GM12878 (cell line): ENCODE measurements around the gene HORMAD2. TPM values are rescaled to one million over a fixed set of nuclear protein-coding genes. Genes with fewer than 3 reads are reported as not detected.

Experiments
- ATAC-seq: fragments of 200-7000 bp; cut with Tn5 transposase; 3 replicates; pipeline ENCODE4 v1.9.1; 2020; ENCODE audit warnings: mild to moderate bottlenecking, moderate library complexity
- BruUV-seq: library from RNA; stranded (reverse); fragments of 400-500 nt; replicated peaks from 2 replicates; lab custom pipeline; 2021; lab: Mats Ljungman, UMichigan
- CTCF ChIA-PET: fragments of 300-600 bp; sonication (Branson Sonifier 250); formaldehyde crosslinking; extraction: SDS; loops from one replicate; lab custom pipeline; 2021; ENCODE audit warnings: inconsistent platforms; lab: Yijun Ruan, JAX
- POLR2A ChIA-PET: fragments of 350-600 bp; formaldehyde crosslinking; extraction: SDS; loops from one replicate; lab custom pipeline; 2021; ENCODE audit warnings: inconsistent platforms; lab: Charles Lee
- RAD21 ChIA-PET: fragments of 300-600 bp; sonication (Branson Sonifier 250); formaldehyde crosslinking; loops from one replicate; lab custom pipeline; 2023; ENCODE audit warnings: antibody characterized with exemption; ENCODE audit not compliant: unreplicated experiment; lab: Charles Lee
- SMC1A ChIA-PET: fragments of 300-600 bp; sonication (Branson Sonifier 250); formaldehyde crosslinking; loops from one replicate; lab custom pipeline; 2023; ENCODE audit not compliant: unreplicated experiment, uncharacterized antibody; lab: Charles Lee
- DNase-seq: peaks from one replicate; pipeline ENCODE4 v3.0.0-alpha.2; 2011; ENCODE audit warnings: low read depth, low spot score
- FAIRE-seq: peaks from 3 replicates; lab custom pipeline; 2011; peaks lifted over from hg19 to GRCh38; lab: Jason Lieb, UNC
- H2AFZ ChIP-seq: 2 replicates; pipeline ENCODE4 v1.6.0; 2011; ENCODE audit warnings: low read depth, low read length, control low read depth; ENCODE audit not compliant: control insufficient read depth
- H3K27ac ChIP-seq: 2 replicates; pipeline ENCODE4 v1.5.1; 2011; ENCODE audit warnings: control low read depth; ENCODE audit not compliant: control insufficient read depth, insufficient read depth
- H3K27me3 ChIP-seq, 2 experiments: replicated peaks in 1 of 2; 2 replicates each; pipeline versions ENCODE4 v1.6.0 to v1.6.1; 2011; ENCODE audit warnings: low read length in 1 of 2; ENCODE audit not compliant: control insufficient read depth in 2 of 2, insufficient read depth in 2 of 2
- H3K36me3 ChIP-seq, 2 experiments: 2 replicates each; pipeline ENCODE4 v1.5.1; 2011; ENCODE audit warnings: low read length in 1 of 2; ENCODE audit not compliant: control insufficient read depth in 2 of 2, insufficient read depth in 2 of 2
- H3K4me1 ChIP-seq: 2 replicates; pipeline ENCODE4 v1.6.1; 2011; ENCODE audit warnings: mild to moderate bottlenecking, low read length, moderate library complexity, mixed read lengths; ENCODE audit not compliant: control insufficient read depth, insufficient read depth
- H3K4me2 ChIP-seq: 2 replicates; pipeline ENCODE4 v1.6.0; 2011; ENCODE audit warnings: control low read depth; ENCODE audit not compliant: control insufficient read depth, insufficient read depth
- H3K4me3 ChIP-seq: fragments of 200-600 bp; sonication (generic); 2 replicates; pipeline ENCODE4 v1.5.1; 2016
- H3K79me2 ChIP-seq: 2 replicates; pipeline ENCODE4 v1.6.0; 2011; ENCODE audit warnings: low read length; ENCODE audit not compliant: control insufficient read depth, insufficient read depth
- H3K9ac ChIP-seq: 2 replicates; pipeline ENCODE4 v1.8.0; 2011; ENCODE audit warnings: low read length, control low read depth, mixed read lengths; ENCODE audit not compliant: control insufficient read depth, insufficient read depth
- H3K9me3 ChIP-seq: replicated peaks from 3 replicates; pipeline ENCODE4 v1.5.1; 2011; ENCODE audit warnings: mild to moderate bottlenecking, low read length; ENCODE audit not compliant: control insufficient read depth, insufficient read depth
- H4K20me1 ChIP-seq: 2 replicates; pipeline ENCODE4 v1.6.0; 2011; ENCODE audit not compliant: control insufficient read depth, insufficient read depth
- NBN ChIP-seq: fragments of 450-650 bp; IDR thresholded peaks from 2 replicates; pipeline ENCODE4 v1.6.1; 2016
- NR2C2 ChIP-seq: IDR thresholded peaks from 2 replicates; pipeline ENCODE4 v1.6.1; 2011; ENCODE audit warnings: borderline replicate concordance, low read depth; ENCODE audit not compliant: control insufficient read depth, insufficient read length
- NRF1 ChIP-seq: conservative IDR thresholded peaks from 2 replicates; pipeline ENCODE4 v1.6.1; 2011; ENCODE audit warnings: mild to moderate bottlenecking, low read depth, low read length, improper control_type of control experiment
- RAD21 ChIP-seq: IDR thresholded peaks from 2 replicates; pipeline ENCODE4 v1.6.1; 2011; ENCODE audit warnings: mild to moderate bottlenecking, low read depth, low read length, moderate library complexity; ENCODE audit not compliant: insufficient read depth
- WGBS: methylation state at CpG from one replicate; pipeline ENCODE4 v1.1.6; 2016; ENCODE audit warnings: low lambda C conversion rate; ENCODE audit not compliant: insufficient replicate concordance, insufficient coverage; ENCODE audit errors: missing lambda C conversion rate; 5-methylcytosine and 5-hydroxymethylcytosine counted together
- in situ Hi-C: fragments of 300-500 bp; cut with MboI; formaldehyde crosslinking; loops from 9 replicates; pipeline ENCODE4 v1.14.3; 2018; ENCODE audit warnings: mixed read lengths
- intact Hi-C: fragments of 100-400 bp; cut with micrococcal nuclease; formaldehyde crosslinking; loops from one replicate; pipeline ENCODE4 v1.14.2; 2022; ENCODE audit not compliant: unreplicated experiment
- polyA plus RNA-seq, 11 experiments: library from polyadenylated mRNA; depleted of rRNA in 4 of 11; unstranded in 6 of 11; stranded (reverse) in 5 of 11; fragments of >200 nt; fragmentation: Nextera tagmentation in 4 of 11; fragmentation: Illumina TruSeq in 1 of 11; extraction: Ambion mirVana in 4 of 11; extraction: Trizol in 1 of 11; gene quantifications; 1 replicate in 1 of 11; 2 replicates in 10 of 11; pipeline versions ENCODE4 v1.2.1 to v1.2.3, GENCODE V29; 2011 to 2016; ENCODE audit warnings: inconsistent platforms in 2 of 11, missing spikeins in 2 of 11, low read depth in 1 of 11
- total RNA-seq, 4 experiments: library from RNA; depleted of rRNA in 3 of 4; stranded (reverse); fragments of >200 nt in 3 of 4; fragmentation: Illumina TruSeq in 1 of 4; extraction: Trizol in 1 of 4; gene quantifications; 2 replicates each; pipeline versions ENCODE4 v1.2.1 to v1.2.3, GENCODE V29; 2013 to 2021
- TF ChIP-seq, protein P1 (sequence below): fragments of 450-650 bp; conservative IDR thresholded peaks from 2 replicates; pipeline ENCODE4 v1.6.1; 2017; ENCODE audit warnings: mild to moderate bottlenecking, moderate library complexity
- TF ChIP-seq, protein P2 (sequence below): fragments of 450-650 bp; IDR thresholded peaks from 2 replicates; pipeline ENCODE4 v1.6.1; 2018; ENCODE audit warnings: mild to moderate bottlenecking, low read depth, moderate library complexity; ENCODE audit not compliant: partially characterized antibody

HORMAD2 gene
- total and polyA plus RNA-seq, 10 of the 15 experiments (the other 5 are each of a cell fraction or from before 2014, with no cell fraction given), result 0.07 to 0.13 TPM; not detected in 8

GRCh38 chr22:30031764-30032455 is 48.4 kb upstream of the HORMAD2 start:
- Histone ChIP-seq H3K9ac (no peak overlapping the region), H3K36me3 (peaks cover 0 to 2% of the 10 kb centered on the region in 2 experiments; a peak in 1 of 4 replicates), H3K79me2 (no peaks in the 10 kb centered on the region), H3K27me3 (no peaks in the 10 kb centered on the region), H3K4me1 (no peaks in the 10 kb centered on the region), H2AFZ (no peak overlapping the region), H4K20me1 (no peaks in the 10 kb centered on the region), H3K9me3 (no peaks in the 10 kb centered on the region), H3K27ac (no peak overlapping the region), H3K4me3 (no peak overlapping the region), H3K4me2 (no peak overlapping the region)
- no TSS peak for BruUV-seq
- 98% methylated on average over 2 of the region's 2 CpGs for WGBS
- FAIRE-seq (no peak), ATAC-seq (no peak), DNase-seq (no peak)
- CTCF ChIA-PET, result interaction anchor here (1.0 to 1.4 kb wide), 2 partner anchors 27 to 56 kb away, joined by 3 to 4 read pairs; no protein-coding TSS in a partner anchor
- in situ Hi-C loops, result no loop called here
- SMC1A ChIA-PET, result no interaction called here
- intact Hi-C loops, result no loop called here
- POLR2A ChIA-PET, result no interaction called here
- RAD21 ChIA-PET, result interaction anchor here (2.3 kb wide), 1 partner anchor 46 kb away, joined by 7 read pairs; no protein-coding TSS in a partner anchor
- no peak for TF ChIP-seq RAD21
- TF ChIP-seq, protein P1, sequence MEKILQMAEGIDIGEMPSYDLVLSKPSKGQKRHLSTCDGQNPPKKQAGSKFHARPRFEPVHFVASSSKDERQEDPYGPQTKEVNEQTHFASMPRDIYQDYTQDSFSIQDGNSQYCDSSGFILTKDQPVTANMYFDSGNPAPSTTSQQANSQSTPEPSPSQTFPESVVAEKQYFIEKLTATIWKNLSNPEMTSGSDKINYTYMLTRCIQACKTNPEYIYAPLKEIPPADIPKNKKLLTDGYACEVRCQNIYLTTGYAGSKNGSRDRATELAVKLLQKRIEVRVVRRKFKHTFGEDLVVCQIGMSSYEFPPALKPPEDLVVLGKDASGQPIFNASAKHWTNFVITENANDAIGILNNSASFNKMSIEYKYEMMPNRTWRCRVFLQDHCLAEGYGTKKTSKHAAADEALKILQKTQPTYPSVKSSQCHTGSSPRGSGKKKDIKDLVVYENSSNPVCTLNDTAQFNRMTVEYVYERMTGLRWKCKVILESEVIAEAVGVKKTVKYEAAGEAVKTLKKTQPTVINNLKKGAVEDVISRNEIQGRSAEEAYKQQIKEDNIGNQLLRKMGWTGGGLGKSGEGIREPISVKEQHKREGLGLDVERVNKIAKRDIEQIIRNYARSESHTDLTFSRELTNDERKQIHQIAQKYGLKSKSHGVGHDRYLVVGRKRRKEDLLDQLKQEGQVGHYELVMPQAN, result no peak
- TF ChIP-seq NBN, result no peak
- no peak for TF ChIP-seq NRF1
- TF ChIP-seq, protein P2, sequence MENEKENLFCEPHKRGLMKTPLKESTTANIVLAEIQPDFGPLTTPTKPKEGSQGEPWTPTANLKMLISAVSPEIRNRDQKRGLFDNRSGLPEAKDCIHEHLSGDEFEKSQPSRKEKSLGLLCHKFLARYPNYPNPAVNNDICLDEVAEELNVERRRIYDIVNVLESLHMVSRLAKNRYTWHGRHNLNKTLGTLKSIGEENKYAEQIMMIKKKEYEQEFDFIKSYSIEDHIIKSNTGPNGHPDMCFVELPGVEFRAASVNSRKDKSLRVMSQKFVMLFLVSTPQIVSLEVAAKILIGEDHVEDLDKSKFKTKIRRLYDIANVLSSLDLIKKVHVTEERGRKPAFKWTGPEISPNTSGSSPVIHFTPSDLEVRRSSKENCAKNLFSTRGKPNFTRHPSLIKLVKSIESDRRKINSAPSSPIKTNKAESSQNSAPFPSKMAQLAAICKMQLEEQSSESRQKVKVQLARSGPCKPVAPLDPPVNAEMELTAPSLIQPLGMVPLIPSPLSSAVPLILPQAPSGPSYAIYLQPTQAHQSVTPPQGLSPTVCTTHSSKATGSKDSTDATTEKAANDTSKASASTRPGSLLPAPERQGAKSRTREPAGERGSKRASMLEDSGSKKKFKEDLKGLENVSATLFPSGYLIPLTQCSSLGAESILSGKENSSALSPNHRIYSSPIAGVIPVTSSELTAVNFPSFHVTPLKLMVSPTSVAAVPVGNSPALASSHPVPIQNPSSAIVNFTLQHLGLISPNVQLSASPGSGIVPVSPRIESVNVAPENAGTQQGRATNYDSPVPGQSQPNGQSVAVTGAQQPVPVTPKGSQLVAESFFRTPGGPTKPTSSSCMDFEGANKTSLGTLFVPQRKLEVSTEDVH, result no peak
- no peak for TF ChIP-seq NR2C2
